Peyer's patch (tissue), 4 donors: ENCODE results near the gene UBE3B.

ENCODE experiments used
- CTCF ChIP-seq, 6 experiments: fragments of 450-650 bp in 4 of 6; fragments of 200-600 bp in 2 of 6; sonication (generic) in 1 of 6; IDR thresholded peaks; one replicate each; pipeline ENCODE4 v1.5.1; 2017 to 2019; ENCODE audit warnings: antibody characterized with exemption in 6 of 6, mild to moderate bottlenecking in 3 of 6, moderate library complexity in 1 of 6
- POLR2A ChIP-seq, 2 donors: fragments of 450-650 bp; IDR thresholded peaks; one replicate each; pipeline ENCODE4 v1.5.1; 2017; ENCODE audit warnings: antibody characterized with exemption in 2 of 2, mild to moderate bottlenecking in 2 of 2, moderate library complexity in 2 of 2

GRCh38 chr12:109557200-109557599, 79.8 kb downstream of the UBE3B start:
- TF ChIP-seq CTCF (IDR thresholded peaks at IDR 0.05), result no peak
- no peak for TF ChIP-seq POLR2A (IDR thresholded peaks at IDR 0.05)
